ENCODE results near the gene TAC4. TPM values are rescaled to one million over a fixed set of nuclear protein-coding genes. Genes with fewer than 3 reads are reported as not detected.

The TAC4 gene
- total and polyA plus RNA-seq, 2 of the 13 experiments (the other 11 are each of a cell fraction or from before 2014, with no cell fraction given) = not detected

GRCh38 chr17:49788478-49789242 is 59.2 kb downstream of the TAC4 start, which contains the start of gene KAT7 (continued):
- peak; percentile 86; the same call in 1 of the 2 replicates for TF ChIP-seq RXRA (CRISPR knock-in tag; IDR thresholded peaks at IDR 0.05)
- TF ChIP-seq FOXA1 (IDR thresholded peaks at IDR 0.05) = no peak
- TF ChIP-seq FOXA1 (CRISPR knock-in tag; IDR thresholded peaks at IDR 0.05) = peak; percentile 8; the same call in 1 of the 2 replicates
- peak; percentile 92; the same call in 1 of the 2 replicates for TF ChIP-seq EEA1 (CRISPR knock-in tag; IDR thresholded peaks at IDR 0.05; ENCODE audit: borderline replicate concordance)
- TF ChIP-seq FOXM1 (CRISPR knock-in tag; IDR thresholded peaks at IDR 0.05) = peak; percentile 67; the same call in 1 of the 2 replicates
- TF ChIP-seq ZMYM2 (CRISPR knock-in tag; IDR thresholded peaks at IDR 0.05) = 0 out of 2 replicates have a peak, but pooled peaks have one; percentile 67
- peak; percentile 96 for TF ChIP-seq ZNF747 (CRISPR knock-in tag; IDR thresholded peaks at IDR 0.05; ENCODE audit: borderline replicate concordance)
- TF ChIP-seq ZNF691 (CRISPR knock-in tag; IDR thresholded peaks at IDR 0.05; ENCODE audit: borderline replicate concordance, low read depth) = peak; percentile 83; the same call in 1 of the 2 replicates
- peak; percentile 99 for TF ChIP-seq CREM (IDR thresholded peaks at IDR 0.05)
- 0 out of 2 replicates have a peak, but pooled peaks have one; percentile 61 for TF ChIP-seq CREM (CRISPR knock-in tag; IDR thresholded peaks at IDR 0.05)
- TF ChIP-seq STAG1 (CRISPR knock-in tag; IDR thresholded peaks at IDR 0.05) = no peak; the same call in 1 of the 2 replicates
- TF ChIP-seq ZBTB3 (CRISPR knock-in tag; IDR thresholded peaks at IDR 0.05; ENCODE audit: borderline replicate concordance, low read depth) = 0 out of 2 replicates have a peak, but pooled peaks have one; percentile 66
- no peak for TF ChIP-seq DDIT3 (CRISPR knock-in tag; IDR thresholded peaks at IDR 0.05)
- TF ChIP-seq ZNF343 (CRISPR knock-in tag; IDR thresholded peaks at IDR 0.05) = no peak
- no peak for TF ChIP-seq CEBPB (IDR thresholded peaks at IDR 0.05; ENCODE audit: borderline replicate concordance, low read depth, low read length)
- no peak for TF ChIP-seq RBM22 (optimal IDR thresholded peaks at IDR 0.05; ENCODE audit: low read length)
- TF ChIP-seq PHF8 (CRISPR knock-in tag; IDR thresholded peaks at IDR 0.05) = peak; percentile 98
- TF ChIP-seq GLMP (CRISPR knock-in tag; IDR thresholded peaks at IDR 0.05; ENCODE audit: borderline replicate concordance) = no peak
- TF ChIP-seq ATF6 (CRISPR knock-in tag; conservative IDR thresholded peaks at IDR 0.05) = peak; percentile 79; the same call in 1 of the 2 replicates
- 0 out of 2 replicates have a peak, but pooled peaks have one; percentile 21 for TF ChIP-seq PPARG (CRISPR knock-in tag; conservative IDR thresholded peaks at IDR 0.05)
- peak; percentile 96 for TF ChIP-seq GMEB1 (CRISPR knock-in tag; IDR thresholded peaks at IDR 0.05; ENCODE audit: borderline replicate concordance)
- no peak for TF ChIP-seq ZNF260 (CRISPR knock-in tag; IDR thresholded peaks at IDR 0.05; ENCODE audit: borderline replicate concordance, low read depth)
- peak; percentile 92 for TF ChIP-seq DRAP1 (CRISPR knock-in tag; IDR thresholded peaks at IDR 0.05)

Data from HepG2 (cell line).